DND-41 (cell line): ENCODE data around the gene TRAPPC5.

ENCODE experiments used
- CTCF ChIP-seq: IDR thresholded peaks from 2 replicates; pipeline ENCODE4 v1.5.1; 2012; ENCODE audit warnings: borderline replicate concordance, low read length, moderate library complexity, mild to moderate bottlenecking; ENCODE audit not compliant: poor library complexity, severe bottlenecking; ENCODE audit errors: extremely low read depth
- EZH2 ChIP-seq: IDR thresholded peaks from 3 replicates; pipeline ENCODE4 v1.6.1; 2012; ENCODE audit warnings: borderline replicate concordance, low read depth, mild to moderate bottlenecking, moderate library complexity, low read length, inconsistent platforms; ENCODE audit not compliant: severe bottlenecking

- no peak for TF ChIP-seq CTCF
- TF ChIP-seq EZH2, result no peak
Measured at GRCh38 chr19:7709932-7710460, 29.4 kb downstream of the TRAPPC5 start.
